ENCODE data around the gene GRM4. TPM values are rescaled to one million over a fixed set of nuclear protein-coding genes. Genes with fewer than 3 reads are reported as not detected.

GRM4 gene
- total and polyA plus RNA-seq, 10 of the 15 experiments (the other 5 are each of a cell fraction or from before 2014, with no cell fraction given) = 0.01 to 0.31 (median 0.05) TPM; not detected in 2

DNA sequence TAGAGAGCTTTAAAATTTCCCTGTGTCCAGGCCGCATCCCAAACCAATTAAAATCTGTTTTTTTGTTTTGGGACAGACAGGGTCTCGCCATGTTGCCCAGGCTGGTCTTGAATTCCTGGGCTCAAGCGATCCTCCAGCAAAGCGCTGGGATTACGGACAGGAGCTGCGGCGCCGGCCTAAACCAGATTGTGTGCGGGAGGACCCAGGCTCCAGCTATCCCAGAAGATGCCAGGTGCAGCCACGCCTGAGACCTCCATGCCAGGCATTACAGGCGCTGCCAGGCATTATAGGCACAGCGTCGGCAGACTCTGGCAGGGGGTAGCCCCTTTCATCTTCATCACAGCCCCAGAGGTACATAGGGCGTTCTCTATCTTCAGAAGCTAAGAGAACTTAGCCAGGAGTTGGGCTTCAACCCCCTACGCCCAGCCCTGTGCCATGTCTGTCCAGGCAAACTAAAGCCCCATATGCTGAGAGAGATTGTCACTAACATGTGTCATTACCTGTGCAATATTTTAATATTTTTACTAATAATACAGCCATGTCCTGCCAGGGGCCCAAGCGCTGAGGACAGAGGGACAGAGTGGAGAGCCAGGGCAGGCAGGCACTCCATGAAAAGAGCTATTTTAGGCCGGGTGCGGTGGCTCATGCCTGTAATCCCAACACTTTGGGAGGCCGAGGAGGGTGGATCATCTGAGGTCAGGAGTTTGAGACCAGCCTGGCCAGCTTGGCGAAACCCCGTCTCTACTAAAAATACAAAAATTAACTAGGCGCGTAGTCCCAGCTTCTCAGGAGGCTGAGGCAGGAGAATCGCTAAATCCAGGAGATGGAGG is 9.8 kb upstream of the GRM4 start (continued):
- TF ChIP-seq, protein P1, sequence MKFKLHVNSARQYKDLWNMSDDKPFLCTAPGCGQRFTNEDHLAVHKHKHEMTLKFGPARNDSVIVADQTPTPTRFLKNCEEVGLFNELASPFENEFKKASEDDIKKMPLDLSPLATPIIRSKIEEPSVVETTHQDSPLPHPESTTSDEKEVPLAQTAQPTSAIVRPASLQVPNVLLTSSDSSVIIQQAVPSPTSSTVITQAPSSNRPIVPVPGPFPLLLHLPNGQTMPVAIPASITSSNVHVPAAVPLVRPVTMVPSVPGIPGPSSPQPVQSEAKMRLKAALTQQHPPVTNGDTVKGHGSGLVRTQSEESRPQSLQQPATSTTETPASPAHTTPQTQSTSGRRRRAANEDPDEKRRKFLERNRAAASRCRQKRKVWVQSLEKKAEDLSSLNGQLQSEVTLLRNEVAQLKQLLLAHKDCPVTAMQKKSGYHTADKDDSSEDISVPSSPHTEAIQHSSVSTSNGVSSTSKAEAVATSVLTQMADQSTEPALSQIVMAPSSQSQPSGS (IDR thresholded peaks at IDR 0.05; ENCODE audit: low read length) = no peak
- TF ChIP-seq EZH2 (IDR thresholded peaks at IDR 0.05; ENCODE audit: borderline replicate concordance, control insufficient read depth, low read depth, low read length) = no peak
- no peak for TF ChIP-seq MTA3 (IDR thresholded peaks at IDR 0.05; ENCODE audit: borderline replicate concordance, low read length)
- TF ChIP-seq BHLHE40 (IDR thresholded peaks at IDR 0.05; ENCODE audit: borderline replicate concordance in 1 of 2, low read depth in 2 of 2, low read length in 1 of 2) = no peak
- TF ChIP-seq MTA2 (IDR thresholded peaks at IDR 0.05; ENCODE audit: low read depth) = no peak

DNA sequence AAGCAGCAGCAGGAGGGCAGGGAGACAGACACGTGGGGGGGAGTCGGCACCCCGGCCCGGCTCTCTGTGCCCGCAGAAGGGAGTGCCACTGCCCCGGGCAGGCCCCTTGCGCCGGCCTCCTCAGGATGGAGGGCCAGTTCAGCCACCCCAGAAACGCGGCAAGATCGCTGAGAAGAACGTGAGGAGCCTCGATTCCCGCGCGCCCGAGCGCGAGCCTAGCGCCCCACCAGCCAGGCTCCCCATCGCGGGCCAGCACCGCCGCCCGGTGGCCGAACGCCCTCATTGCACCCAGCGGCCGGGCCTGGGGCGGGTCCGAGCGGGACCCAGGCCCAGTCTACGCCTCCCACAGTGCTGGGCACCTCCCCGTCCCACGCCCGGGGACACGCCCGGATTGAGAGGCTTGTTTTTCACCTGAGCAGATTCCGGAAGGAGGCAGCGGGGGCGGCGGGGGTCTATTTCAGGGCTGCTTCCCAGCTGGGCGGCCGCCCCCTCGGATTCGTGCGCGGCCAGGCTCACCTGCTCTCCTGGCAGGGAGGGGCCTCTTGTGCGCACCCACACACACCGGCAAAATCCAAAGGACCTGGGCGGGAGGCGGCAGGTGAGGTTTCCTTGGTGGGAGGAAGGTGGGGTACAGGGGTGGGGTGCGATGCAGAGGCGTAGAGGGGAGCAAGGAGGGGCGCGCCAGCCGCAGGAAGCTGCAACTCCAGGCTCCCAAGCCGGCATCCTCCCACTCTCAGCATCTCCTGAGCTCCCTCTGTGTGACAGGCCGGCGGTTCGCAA is 9.0 kb upstream of the GRM4 start:
- SMC1A ChIA-PET (ENCODE audit: uncharacterized antibody, unreplicated experiment) = no interaction called here
- Histone ChIP-seq H3K79me2 (ENCODE audit: control insufficient read depth, insufficient read depth, low read length) (no peaks in the 10 kb centered on the region), H3K27me3 (replicated peaks in 1 of 2; ENCODE audit: control insufficient read depth in 2 of 2, insufficient read depth in 2 of 2, low read length in 1 of 2) (peaks cover 3% of the 10 kb centered on the region in 2 experiments; a peak in 3 of 4 replicates), H3K36me3 (ENCODE audit: control insufficient read depth in 2 of 2, insufficient read depth in 2 of 2, low read length in 1 of 2) (no peaks in the 10 kb centered on the region), H3K9me3 (replicated peaks; ENCODE audit: control insufficient read depth, insufficient read depth, low read length) (peaks cover 3% of the 10 kb centered on the region; the same call in 1 of the 3 replicates), H4K20me1 (ENCODE audit: control insufficient read depth, insufficient read depth) (no peaks in the 10 kb centered on the region), H3K4me2 (ENCODE audit: control insufficient read depth, insufficient read depth) (peak overlapping the region; percentile 36), H3K4me1 (ENCODE audit: control insufficient read depth, insufficient read depth, low read length) (peaks cover 10% of the 10 kb centered on the region), H3K9ac (ENCODE audit: control insufficient read depth, insufficient read depth, low read length) (peak overlapping the region; percentile 34; the same call in 1 of the 2 replicates), H2AFZ (ENCODE audit: control insufficient read depth, low read depth, low read length) (peak overlapping the region; percentile 51), H3K27ac (ENCODE audit: control insufficient read depth, insufficient read depth) (no peak overlapping the region), H3K4me3 (no peak overlapping the region; the same call in 1 of the 2 replicates)
- intact Hi-C loops (cut with micrococcal nuclease; ENCODE audit: unreplicated experiment) = loop anchor here (1.0 to 10.0 kb wide), 4 partner anchors 100 to 570 kb away; partner anchors contain the start of gene BAK1
- CTCF ChIA-PET = interaction anchor here (0.9 to 4.1 kb wide), 11 partner anchors 9 to 387 kb away, joined by 3 to 22 read pairs (median 3); no protein-coding TSS in a partner anchor
- WGBS (ENCODE audit: insufficient coverage, insufficient replicate concordance, low lambda C conversion rate, missing lambda C conversion rate) = 8% methylated on average over 51 of the region's 61 CpGs
- POLR2A ChIA-PET = no interaction called here
- in situ Hi-C loops (cut with MboI) = loop anchor here (5.0 to 10.0 kb wide), 2 partner anchors 100 to 388 kb away; no protein-coding TSS in a partner anchor
- no peak for DNase-seq (ENCODE audit: low read depth, low spot score)
- FAIRE-seq = peak; percentile 52
- RAD21 ChIA-PET (ENCODE audit: unreplicated experiment) = interaction anchor here (0.8 to 1.6 kb wide), 4 partner anchors 100 to 443 kb away, joined by 3 to 5 read pairs (median 4); no protein-coding TSS in a partner anchor
- ATAC-seq = peak; percentile 94
- no TSS peak for BruUV-seq (replicated peaks)
- TF ChIP-seq SUZ12 (IDR thresholded peaks at IDR 0.05; ENCODE audit: unreplicated experiment) = no peak
- no peak for TF ChIP-seq RELA (IDR thresholded peaks at IDR 0.05; ENCODE audit: borderline replicate concordance, partially characterized antibody)
- 0 out of 2 replicates have a peak, but pooled peaks have one; percentile 30 for TF ChIP-seq LARP7 (IDR thresholded peaks at IDR 0.05)
- TF ChIP-seq CEBPB (IDR thresholded peaks at IDR 0.05; ENCODE audit: borderline replicate concordance in 1 of 2, low read depth in 2 of 2, low read length in 2 of 2) = no peak
- peak; percentile 68 for TF ChIP-seq YY1 (IDR thresholded peaks at IDR 0.05; ENCODE audit: low read depth, low read length)
- TF ChIP-seq, protein P2, sequence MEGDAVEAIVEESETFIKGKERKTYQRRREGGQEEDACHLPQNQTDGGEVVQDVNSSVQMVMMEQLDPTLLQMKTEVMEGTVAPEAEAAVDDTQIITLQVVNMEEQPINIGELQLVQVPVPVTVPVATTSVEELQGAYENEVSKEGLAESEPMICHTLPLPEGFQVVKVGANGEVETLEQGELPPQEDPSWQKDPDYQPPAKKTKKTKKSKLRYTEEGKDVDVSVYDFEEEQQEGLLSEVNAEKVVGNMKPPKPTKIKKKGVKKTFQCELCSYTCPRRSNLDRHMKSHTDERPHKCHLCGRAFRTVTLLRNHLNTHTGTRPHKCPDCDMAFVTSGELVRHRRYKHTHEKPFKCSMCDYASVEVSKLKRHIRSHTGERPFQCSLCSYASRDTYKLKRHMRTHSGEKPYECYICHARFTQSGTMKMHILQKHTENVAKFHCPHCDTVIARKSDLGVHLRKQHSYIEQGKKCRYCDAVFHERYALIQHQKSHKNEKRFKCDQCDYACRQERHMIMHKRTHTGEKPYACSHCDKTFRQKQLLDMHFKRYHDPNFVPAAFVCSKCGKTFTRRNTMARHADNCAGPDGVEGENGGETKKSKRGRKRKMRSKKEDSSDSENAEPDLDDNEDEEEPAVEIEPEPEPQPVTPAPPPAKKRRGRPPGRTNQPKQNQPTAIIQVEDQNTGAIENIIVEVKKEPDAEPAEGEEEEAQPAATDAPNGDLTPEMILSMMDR (IDR thresholded peaks at IDR 0.05 in 2 of 3, conservative IDR thresholded peaks at IDR 0.05 in 1 of 3; ENCODE audit: control insufficient read depth in 2 of 3, extremely low read depth in 1 of 3, insufficient read depth in 1 of 3, low read depth in 3 of 3, low read length in 3 of 3) = peak; percentile 91 to 96 (median 96)

Measured in GM12878 (cell line).